Measurements from ENCODE around the gene KTN1.

- TF ChIP-seq CTCF (IDR thresholded peaks at IDR 0.05) (no peak), POLR2A (IDR thresholded peaks at IDR 0.05) (no peak)
Observed at GRCh38 chr14:55711175-55711811, 131.3 kb downstream of the KTN1 start.
